Neural cell (in vitro differentiated cells): ENCODE data around the gene ANGPTL2. TPM values are rescaled to one million over a fixed set of nuclear protein-coding genes. Genes with fewer than 3 reads are reported as not detected.

Experiments
- H2AFZ ChIP-seq: fragments of 200-600, 300-800 bp; sonication (generic), shearing (Covaris generic); 2 replicates; pipeline ENCODE4 v1.6.0; 2014; ENCODE audit warnings: low read depth, mild to moderate bottlenecking, antibody characterized with exemption, low read length, moderate library complexity
- H3F3A ChIP-seq: fragments of 200-600 bp; shearing (Covaris generic); 2 replicates; pipeline ENCODE4 v1.6.1; 2016; ENCODE audit warnings: mild to moderate bottlenecking, moderate library complexity, mixed read lengths, antibody characterized with exemption, low read length; ENCODE audit not compliant: insufficient read depth, poor library complexity, severe bottlenecking
- H3K27ac ChIP-seq: fragments of 200-600, 300-800 bp; sonication (generic), shearing (Covaris generic); 2 replicates; pipeline ENCODE4 v1.5.1; 2014; ENCODE audit warnings: mild to moderate bottlenecking, low read length, moderate library complexity
- H3K27me3 ChIP-seq: fragments of 300-800, 200-600 bp; sonication (generic), shearing (Covaris generic); 2 replicates; pipeline ENCODE4 v1.6.0; 2014; ENCODE audit warnings: mild to moderate bottlenecking, low read depth, low read length, moderate library complexity; ENCODE audit not compliant: insufficient read depth
- H3K36me3 ChIP-seq: fragments of 300-800, 200-600 bp; sonication (generic), shearing (Covaris generic); 2 replicates; pipeline ENCODE4 v1.5.1; 2014; ENCODE audit warnings: mild to moderate bottlenecking, antibody characterized with exemption, low read length, moderate library complexity; ENCODE audit not compliant: insufficient read depth
- H3K4me2 ChIP-seq: fragments of 300-800, 200-600 bp; sonication (generic), shearing (Covaris generic); 2 replicates; pipeline ENCODE4 v1.6.0; 2014; ENCODE audit warnings: mild to moderate bottlenecking, low read length
- H3K4me3 ChIP-seq: fragments of 300-800, 200-600 bp; sonication (generic), shearing (Covaris generic); 2 replicates; pipeline ENCODE4 v1.5.1; 2014; ENCODE audit warnings: mild to moderate bottlenecking, low read length, moderate library complexity
- H3K79me2 ChIP-seq: fragments of 200-600 bp; shearing (Covaris generic); replicated peaks from 2 replicates; pipeline ENCODE4 v1.6.0; 2014; ENCODE audit warnings: mild to moderate bottlenecking, low read length, moderate library complexity; ENCODE audit not compliant: insufficient read depth
- H3K9ac ChIP-seq: fragments of 300-800, 200-600 bp; sonication (generic), shearing (Covaris generic); 2 replicates; pipeline ENCODE4 v1.6.1; 2016; ENCODE audit warnings: mild to moderate bottlenecking, low read length, mixed read lengths
- H3K9me2 ChIP-seq: fragments of 200-600 bp; shearing (Covaris generic); 2 replicates; pipeline ENCODE4 v1.6.1; 2016; ENCODE audit warnings: mild to moderate bottlenecking, low read length, mixed read lengths; ENCODE audit not compliant: insufficient read depth
- H3K9me3 ChIP-seq: fragments of 200-600, 300-800 bp; sonication (generic), shearing (Covaris generic); 2 replicates; pipeline ENCODE4 v1.6.1; 2016; ENCODE audit warnings: mild to moderate bottlenecking, mixed run types, low read length, moderate library complexity, mixed read lengths
- H4K20me1 ChIP-seq: fragments of 200-600 bp; shearing (Covaris generic); 2 replicates; pipeline ENCODE4 v1.6.1; 2016; ENCODE audit warnings: mild to moderate bottlenecking, mixed run types; ENCODE audit not compliant: insufficient read depth
- EP300 ChIP-seq: fragments of 450-650 bp; conservative IDR thresholded peaks from 2 replicates; pipeline ENCODE4 v1.6.1; 2014; ENCODE audit warnings: antibody characterized with exemption, mild to moderate bottlenecking, moderate library complexity; ENCODE audit not compliant: poor library complexity, severe bottlenecking
- EZH2 ChIP-seq: fragments of 200-600, 300-800 bp; shearing (Covaris generic), sonication (generic); IDR thresholded peaks from 2 replicates; pipeline ENCODE4 v1.6.1; 2014; ENCODE audit warnings: antibody characterized with exemption, low read length, borderline replicate concordance, mild to moderate bottlenecking; ENCODE audit not compliant: insufficient read depth, poor library complexity, severe bottlenecking
- MXI1 ChIP-seq: fragments of 450-650 bp; conservative IDR thresholded peaks from 2 replicates; pipeline ENCODE4 v1.6.1; 2014; ENCODE audit warnings: antibody characterized with exemption, mild to moderate bottlenecking; ENCODE audit not compliant: poor library complexity, severe bottlenecking
- POLR2AphosphoS5 ChIP-seq: IDR thresholded peaks from 2 replicates; pipeline ENCODE4 v1.6.1; 2012
- RAD21 ChIP-seq: fragments of 450-650 bp; conservative IDR thresholded peaks from 2 replicates; pipeline ENCODE4 v1.6.1; 2014; ENCODE audit warnings: antibody characterized with exemption, mild to moderate bottlenecking, moderate library complexity
- SMC3 ChIP-seq: fragments of 450-650 bp; conservative IDR thresholded peaks from 2 replicates; pipeline ENCODE4 v1.6.1; 2014; ENCODE audit warnings: antibody characterized with exemption, mild to moderate bottlenecking, moderate library complexity; ENCODE audit not compliant: poor library complexity
- TAF1 ChIP-seq: IDR thresholded peaks from 2 replicates; pipeline ENCODE4 v1.6.1; 2012; ENCODE audit warnings: low read depth
- polyA plus RNA-seq: library from polyadenylated mRNA; depleted of rRNA; stranded (reverse); fragments of >200 nt; gene quantifications from 2 replicates; pipeline ENCODE4 v1.2.3, GENCODE V29; 2014
- TF ChIP-seq, protein P1 (sequence below): fragments of 450-650 bp; IDR thresholded peaks from 2 replicates; pipeline ENCODE4 v1.5.1; 2014; ENCODE audit warnings: antibody characterized with exemption, mild to moderate bottlenecking, moderate library complexity; ENCODE audit not compliant: poor library complexity, severe bottlenecking
- TF ChIP-seq, protein P2 (sequence below): IDR thresholded peaks from 2 replicates; pipeline ENCODE4 v1.6.1; 2012; ENCODE audit warnings: borderline replicate concordance

Gene ANGPTL2
- polyA plus RNA-seq, 1 donor from 2014 or later: not detected

DNA sequence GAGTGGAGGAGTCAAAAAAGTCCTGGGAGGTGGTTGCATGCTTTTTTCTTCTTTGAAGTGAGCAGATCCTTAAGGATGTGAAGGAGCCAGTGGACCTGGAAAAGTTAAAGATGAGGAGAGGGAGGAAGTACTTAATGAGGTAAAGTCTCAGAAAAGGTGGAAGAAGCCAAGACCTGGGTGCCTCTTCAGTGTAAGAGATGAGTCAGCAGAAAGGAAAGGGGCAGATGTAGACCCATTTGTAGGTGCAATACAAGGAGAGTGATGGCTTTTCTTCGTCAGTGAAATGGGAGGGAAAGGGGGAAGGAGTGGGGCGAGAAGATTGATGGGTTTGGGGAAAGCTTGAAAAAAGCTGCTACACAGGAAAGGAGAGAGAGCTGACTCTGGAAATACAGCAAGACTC, 82.9 kb downstream of the ANGPTL2 start:
- no peaks in the 10 kb centered on the region for H4K20me1 ChIP-seq
- no peaks in the 10 kb centered on the region for H3F3A ChIP-seq
- H3K9me3 ChIP-seq: no peaks in the 10 kb centered on the region
- no peak overlapping the region for H3K27ac ChIP-seq
- no peaks in the 10 kb centered on the region for H3K36me3 ChIP-seq
- no peak for TF ChIP-seq EP300
- no peaks in the 10 kb centered on the region for H3K9me2 ChIP-seq
- H3K27me3 ChIP-seq: no peaks in the 10 kb centered on the region
- H3K79me2 ChIP-seq: no peaks in the 10 kb centered on the region
- no peak overlapping the region for H3K4me3 ChIP-seq
- no peak overlapping the region for H3K4me2 ChIP-seq
- H3K9ac ChIP-seq: no peak overlapping the region
- no peak overlapping the region for H2AFZ ChIP-seq

DNA sequence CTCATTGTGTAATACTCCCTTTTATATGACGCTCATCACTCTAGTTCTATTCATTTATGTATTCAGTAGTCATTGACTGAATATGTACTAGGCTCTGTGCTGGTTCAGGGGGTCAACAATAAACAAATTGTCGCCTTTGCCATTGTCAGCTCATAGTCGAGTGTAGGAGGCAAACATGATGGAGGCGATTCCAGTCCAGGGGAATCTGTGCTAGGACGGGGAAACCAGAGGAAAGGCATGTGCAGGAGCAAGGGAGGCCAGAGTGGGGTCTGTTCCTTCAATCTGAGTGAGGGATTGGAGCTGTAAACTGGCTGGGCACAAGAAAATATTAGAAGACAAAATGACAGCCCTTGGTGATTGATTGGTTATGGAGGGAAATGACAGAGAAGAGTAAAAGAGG, 83.9 kb downstream of the ANGPTL2 start:
- Histone ChIP-seq H2AFZ (no peak overlapping the region), H3K36me3 (no peaks in the 10 kb centered on the region), H3K9me2 (no peaks in the 10 kb centered on the region), H4K20me1 (no peaks in the 10 kb centered on the region), H3K4me2 (no peak overlapping the region), H3K27ac (no peak overlapping the region), H3K9me3 (no peaks in the 10 kb centered on the region), H3F3A (no peaks in the 10 kb centered on the region), H3K4me3 (no peak overlapping the region), H3K9ac (no peak overlapping the region), H3K79me2 (no peaks in the 10 kb centered on the region), H3K27me3 (no peaks in the 10 kb centered on the region)
- TF ChIP-seq RAD21: no peak
- no peak for TF ChIP-seq EZH2
- TF ChIP-seq, protein P1, sequence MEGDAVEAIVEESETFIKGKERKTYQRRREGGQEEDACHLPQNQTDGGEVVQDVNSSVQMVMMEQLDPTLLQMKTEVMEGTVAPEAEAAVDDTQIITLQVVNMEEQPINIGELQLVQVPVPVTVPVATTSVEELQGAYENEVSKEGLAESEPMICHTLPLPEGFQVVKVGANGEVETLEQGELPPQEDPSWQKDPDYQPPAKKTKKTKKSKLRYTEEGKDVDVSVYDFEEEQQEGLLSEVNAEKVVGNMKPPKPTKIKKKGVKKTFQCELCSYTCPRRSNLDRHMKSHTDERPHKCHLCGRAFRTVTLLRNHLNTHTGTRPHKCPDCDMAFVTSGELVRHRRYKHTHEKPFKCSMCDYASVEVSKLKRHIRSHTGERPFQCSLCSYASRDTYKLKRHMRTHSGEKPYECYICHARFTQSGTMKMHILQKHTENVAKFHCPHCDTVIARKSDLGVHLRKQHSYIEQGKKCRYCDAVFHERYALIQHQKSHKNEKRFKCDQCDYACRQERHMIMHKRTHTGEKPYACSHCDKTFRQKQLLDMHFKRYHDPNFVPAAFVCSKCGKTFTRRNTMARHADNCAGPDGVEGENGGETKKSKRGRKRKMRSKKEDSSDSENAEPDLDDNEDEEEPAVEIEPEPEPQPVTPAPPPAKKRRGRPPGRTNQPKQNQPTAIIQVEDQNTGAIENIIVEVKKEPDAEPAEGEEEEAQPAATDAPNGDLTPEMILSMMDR: no peak
- no peak for TF ChIP-seq POLR2AphosphoS5
- TF ChIP-seq, protein P2, sequence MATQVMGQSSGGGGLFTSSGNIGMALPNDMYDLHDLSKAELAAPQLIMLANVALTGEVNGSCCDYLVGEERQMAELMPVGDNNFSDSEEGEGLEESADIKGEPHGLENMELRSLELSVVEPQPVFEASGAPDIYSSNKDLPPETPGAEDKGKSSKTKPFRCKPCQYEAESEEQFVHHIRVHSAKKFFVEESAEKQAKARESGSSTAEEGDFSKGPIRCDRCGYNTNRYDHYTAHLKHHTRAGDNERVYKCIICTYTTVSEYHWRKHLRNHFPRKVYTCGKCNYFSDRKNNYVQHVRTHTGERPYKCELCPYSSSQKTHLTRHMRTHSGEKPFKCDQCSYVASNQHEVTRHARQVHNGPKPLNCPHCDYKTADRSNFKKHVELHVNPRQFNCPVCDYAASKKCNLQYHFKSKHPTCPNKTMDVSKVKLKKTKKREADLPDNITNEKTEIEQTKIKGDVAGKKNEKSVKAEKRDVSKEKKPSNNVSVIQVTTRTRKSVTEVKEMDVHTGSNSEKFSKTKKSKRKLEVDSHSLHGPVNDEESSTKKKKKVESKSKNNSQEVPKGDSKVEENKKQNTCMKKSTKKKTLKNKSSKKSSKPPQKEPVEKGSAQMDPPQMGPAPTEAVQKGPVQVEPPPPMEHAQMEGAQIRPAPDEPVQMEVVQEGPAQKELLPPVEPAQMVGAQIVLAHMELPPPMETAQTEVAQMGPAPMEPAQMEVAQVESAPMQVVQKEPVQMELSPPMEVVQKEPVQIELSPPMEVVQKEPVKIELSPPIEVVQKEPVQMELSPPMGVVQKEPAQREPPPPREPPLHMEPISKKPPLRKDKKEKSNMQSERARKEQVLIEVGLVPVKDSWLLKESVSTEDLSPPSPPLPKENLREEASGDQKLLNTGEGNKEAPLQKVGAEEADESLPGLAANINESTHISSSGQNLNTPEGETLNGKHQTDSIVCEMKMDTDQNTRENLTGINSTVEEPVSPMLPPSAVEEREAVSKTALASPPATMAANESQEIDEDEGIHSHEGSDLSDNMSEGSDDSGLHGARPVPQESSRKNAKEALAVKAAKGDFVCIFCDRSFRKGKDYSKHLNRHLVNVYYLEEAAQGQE: no peak
- TF ChIP-seq SMC3: no peak
- TF ChIP-seq MXI1: no peak
- no peak for TF ChIP-seq TAF1
- TF ChIP-seq EP300: no peak

Other genes starting within 250 kb of the ANGPTL2 start
- gene RALGPS1, start 207.9 kb downstream of the ANGPTL2 start, polyA plus RNA-seq: 37.1 and 38.9 TPM in 2 replicates
- 20.0 and 43.8 TPM in 2 replicates for gene GARNL3, start 142.1 kb upstream of the ANGPTL2 start, polyA plus RNA-seq